GM12878 (cell line): ENCODE data around the gene GABRP.

Experiments
- EED ChIP-seq: sonication (generic); IDR thresholded peaks from 2 replicates; pipeline ENCODE4 v1.6.1; 2016; ENCODE audit warnings: antibody characterized with exemption, low read depth
- EZH2 ChIP-seq: IDR thresholded peaks from 2 replicates; pipeline ENCODE4 v1.6.1; 2012; ENCODE audit warnings: low read depth, mild to moderate bottlenecking, control low read depth, inconsistent platforms, low read length, borderline replicate concordance; ENCODE audit not compliant: control insufficient read depth
- KAT2A ChIP-seq: conservative IDR thresholded peaks from 2 replicates; pipeline ENCODE4 v1.6.1; 2011; ENCODE audit warnings: low read depth, low read length; ENCODE audit not compliant: control insufficient read depth
- TF ChIP-seq, protein P1 (sequence below): IDR thresholded peaks from 2 replicates; pipeline ENCODE4 v1.6.1; 2012; ENCODE audit warnings: mild to moderate bottlenecking, low read depth, low read length
- TF ChIP-seq, protein P2 (sequence below), 3 experiments: IDR thresholded peaks in 2 of 3; conservative IDR thresholded peaks in 1 of 3; 2 replicates each; pipeline ENCODE4 v1.5.1; 2011; ENCODE audit warnings: low read depth in 3 of 3, low read length in 3 of 3, mild to moderate bottlenecking in 3 of 3, control low read depth in 2 of 3, moderate library complexity in 2 of 3, inconsistent platforms in 1 of 3, mixed read lengths in 1 of 3; ENCODE audit not compliant: control insufficient read depth in 2 of 3, insufficient read depth in 1 of 3; ENCODE audit errors: extremely low read depth in 1 of 3
- TF ChIP-seq, protein P3 (sequence below): IDR thresholded peaks from 2 replicates; pipeline ENCODE4 v1.6.1; 2011; ENCODE audit warnings: low read depth, mild to moderate bottlenecking, low read length, moderate library complexity, borderline replicate concordance; ENCODE audit errors: extremely low read depth
- TF ChIP-seq, protein P4 (sequence below): IDR thresholded peaks from 2 replicates; pipeline ENCODE4 v1.6.1; 2012; ENCODE audit warnings: low read depth, low read length, improper control_type of control experiment

DNA sequence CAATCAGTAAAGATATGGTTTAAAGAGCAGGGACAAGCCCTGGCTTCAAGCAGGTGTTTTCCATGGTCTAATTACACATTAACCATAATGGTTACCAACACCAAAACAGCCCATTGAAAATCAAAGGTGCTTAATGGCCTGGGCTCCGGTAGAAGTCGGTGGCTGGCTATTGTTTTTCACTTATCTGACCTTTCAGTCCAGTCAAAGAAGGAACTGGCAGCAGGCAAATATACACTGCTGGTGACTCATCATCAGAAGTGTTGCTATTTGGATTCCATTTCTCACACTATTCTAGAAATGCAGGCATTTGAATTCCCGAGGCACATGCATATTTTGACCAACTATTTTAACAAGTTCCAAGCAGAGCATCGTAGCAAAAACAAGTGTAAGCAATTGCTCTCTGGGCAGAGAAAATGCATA, 26.3 kb upstream of the GABRP start:
- TF ChIP-seq, protein P1, sequence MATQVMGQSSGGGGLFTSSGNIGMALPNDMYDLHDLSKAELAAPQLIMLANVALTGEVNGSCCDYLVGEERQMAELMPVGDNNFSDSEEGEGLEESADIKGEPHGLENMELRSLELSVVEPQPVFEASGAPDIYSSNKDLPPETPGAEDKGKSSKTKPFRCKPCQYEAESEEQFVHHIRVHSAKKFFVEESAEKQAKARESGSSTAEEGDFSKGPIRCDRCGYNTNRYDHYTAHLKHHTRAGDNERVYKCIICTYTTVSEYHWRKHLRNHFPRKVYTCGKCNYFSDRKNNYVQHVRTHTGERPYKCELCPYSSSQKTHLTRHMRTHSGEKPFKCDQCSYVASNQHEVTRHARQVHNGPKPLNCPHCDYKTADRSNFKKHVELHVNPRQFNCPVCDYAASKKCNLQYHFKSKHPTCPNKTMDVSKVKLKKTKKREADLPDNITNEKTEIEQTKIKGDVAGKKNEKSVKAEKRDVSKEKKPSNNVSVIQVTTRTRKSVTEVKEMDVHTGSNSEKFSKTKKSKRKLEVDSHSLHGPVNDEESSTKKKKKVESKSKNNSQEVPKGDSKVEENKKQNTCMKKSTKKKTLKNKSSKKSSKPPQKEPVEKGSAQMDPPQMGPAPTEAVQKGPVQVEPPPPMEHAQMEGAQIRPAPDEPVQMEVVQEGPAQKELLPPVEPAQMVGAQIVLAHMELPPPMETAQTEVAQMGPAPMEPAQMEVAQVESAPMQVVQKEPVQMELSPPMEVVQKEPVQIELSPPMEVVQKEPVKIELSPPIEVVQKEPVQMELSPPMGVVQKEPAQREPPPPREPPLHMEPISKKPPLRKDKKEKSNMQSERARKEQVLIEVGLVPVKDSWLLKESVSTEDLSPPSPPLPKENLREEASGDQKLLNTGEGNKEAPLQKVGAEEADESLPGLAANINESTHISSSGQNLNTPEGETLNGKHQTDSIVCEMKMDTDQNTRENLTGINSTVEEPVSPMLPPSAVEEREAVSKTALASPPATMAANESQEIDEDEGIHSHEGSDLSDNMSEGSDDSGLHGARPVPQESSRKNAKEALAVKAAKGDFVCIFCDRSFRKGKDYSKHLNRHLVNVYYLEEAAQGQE, result no peak
- no peak for TF ChIP-seq EZH2
- TF ChIP-seq, protein P2, sequence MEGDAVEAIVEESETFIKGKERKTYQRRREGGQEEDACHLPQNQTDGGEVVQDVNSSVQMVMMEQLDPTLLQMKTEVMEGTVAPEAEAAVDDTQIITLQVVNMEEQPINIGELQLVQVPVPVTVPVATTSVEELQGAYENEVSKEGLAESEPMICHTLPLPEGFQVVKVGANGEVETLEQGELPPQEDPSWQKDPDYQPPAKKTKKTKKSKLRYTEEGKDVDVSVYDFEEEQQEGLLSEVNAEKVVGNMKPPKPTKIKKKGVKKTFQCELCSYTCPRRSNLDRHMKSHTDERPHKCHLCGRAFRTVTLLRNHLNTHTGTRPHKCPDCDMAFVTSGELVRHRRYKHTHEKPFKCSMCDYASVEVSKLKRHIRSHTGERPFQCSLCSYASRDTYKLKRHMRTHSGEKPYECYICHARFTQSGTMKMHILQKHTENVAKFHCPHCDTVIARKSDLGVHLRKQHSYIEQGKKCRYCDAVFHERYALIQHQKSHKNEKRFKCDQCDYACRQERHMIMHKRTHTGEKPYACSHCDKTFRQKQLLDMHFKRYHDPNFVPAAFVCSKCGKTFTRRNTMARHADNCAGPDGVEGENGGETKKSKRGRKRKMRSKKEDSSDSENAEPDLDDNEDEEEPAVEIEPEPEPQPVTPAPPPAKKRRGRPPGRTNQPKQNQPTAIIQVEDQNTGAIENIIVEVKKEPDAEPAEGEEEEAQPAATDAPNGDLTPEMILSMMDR (IDR thresholded peaks at IDR 0.05 in 2 of 3, conservative IDR thresholded peaks at IDR 0.05 in 1 of 3; ENCODE audit: control insufficient read depth in 2 of 3, extremely low read depth in 1 of 3, insufficient read depth in 1 of 3, low read depth in 3 of 3, low read length in 3 of 3), result no peak
- TF ChIP-seq, protein P3, sequence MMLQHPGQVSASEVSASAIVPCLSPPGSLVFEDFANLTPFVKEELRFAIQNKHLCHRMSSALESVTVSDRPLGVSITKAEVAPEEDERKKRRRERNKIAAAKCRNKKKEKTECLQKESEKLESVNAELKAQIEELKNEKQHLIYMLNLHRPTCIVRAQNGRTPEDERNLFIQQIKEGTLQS, result no peak
- TF ChIP-seq, protein P4, sequence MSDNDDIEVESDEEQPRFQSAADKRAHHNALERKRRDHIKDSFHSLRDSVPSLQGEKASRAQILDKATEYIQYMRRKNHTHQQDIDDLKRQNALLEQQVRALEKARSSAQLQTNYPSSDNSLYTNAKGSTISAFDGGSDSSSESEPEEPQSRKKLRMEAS, result no peak
- no peak for TF ChIP-seq KAT2A
- TF ChIP-seq EED, result no peak
